NT2/D1 (cell line): ENCODE results near the gene SGMS2.

ENCODE experiments used
- SUZ12 ChIP-seq: IDR thresholded peaks from 2 replicates; pipeline ENCODE4 v1.6.1; 2011; ENCODE audit not compliant: insufficient read length, insufficient read depth; ENCODE audit errors: extremely low read depth
- ZNF274 ChIP-seq: IDR thresholded peaks from 2 replicates; pipeline ENCODE4 v1.6.1; 2011; ENCODE audit warnings: mild to moderate bottlenecking, low read depth, low read length

DNA sequence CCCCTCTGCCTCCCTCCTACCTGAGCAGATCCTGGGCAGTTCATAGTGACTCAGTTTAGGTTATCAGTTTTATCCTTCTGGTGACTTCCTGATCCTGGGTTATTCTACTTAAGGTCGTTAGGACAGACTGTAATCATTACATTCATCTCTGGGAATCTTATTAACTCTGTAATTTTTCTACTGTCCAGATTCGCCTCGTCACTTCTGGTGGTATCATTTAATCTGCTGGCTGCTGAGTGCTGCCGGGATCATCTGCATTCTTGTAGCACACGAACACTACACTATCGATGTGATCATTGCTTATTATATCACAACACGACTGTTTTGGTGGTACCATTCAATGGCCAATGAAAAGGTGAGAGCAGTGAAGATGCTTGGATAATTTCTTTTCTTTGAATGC lies 83.6 kb downstream of the SGMS2 start:
- TF ChIP-seq ZNF274 (no peak), SUZ12 (no peak)
